Aorta (tissue), 5 donors: ENCODE results near the gene PITHD1. TPM values are rescaled to one million over a fixed set of nuclear protein-coding genes. Genes with fewer than 3 reads are reported as not detected.
"Not testable (repeated sequence)": the region's sequence is repeated elsewhere in the genome, so short reads cannot be mapped to it uniquely, and the experiment has no call there.

Source experiments
- ATAC-seq: fragments of 200-7000 bp; cut with Tn5 transposase; one replicate; pipeline ENCODE4 v1.9.1; 2022; ENCODE audit warnings: moderate library complexity; ENCODE audit not compliant: low FRiP score
- DNase-seq, 2 donors: peaks; one replicate each; pipeline ENCODE4 v3.0.0-alpha.2; 2020
- H3K27ac ChIP-seq, 2 donors: one replicate each; pipeline ENCODE4 v1.5.1; 2013; ENCODE audit warnings: low read length in 2 of 2, mild to moderate bottlenecking in 2 of 2, moderate library complexity in 2 of 2, control low read depth in 1 of 2, inconsistent platforms in 1 of 2, low read depth in 1 of 2
- H3K27me3 ChIP-seq, 2 donors: one replicate each; pipeline ENCODE4 v1.6.1; 2013; ENCODE audit warnings: control low read depth in 1 of 2, low read length in 1 of 2, mild to moderate bottlenecking in 1 of 2, moderate library complexity in 1 of 2; ENCODE audit not compliant: insufficient read depth in 2 of 2, control insufficient read depth in 1 of 2
- H3K36me3 ChIP-seq, 2 donors: one replicate each; pipeline ENCODE4 v1.6.1; 2013; ENCODE audit warnings: control low read depth in 1 of 2, low read length in 1 of 2, mild to moderate bottlenecking in 1 of 2; ENCODE audit not compliant: insufficient read depth in 2 of 2, control insufficient read depth in 1 of 2
- H3K4me1 ChIP-seq, 2 donors: one replicate each; pipeline ENCODE4 v1.6.1; 2013; ENCODE audit warnings: low read length in 2 of 2, control low read depth in 1 of 2, mild to moderate bottlenecking in 1 of 2, moderate library complexity in 1 of 2; ENCODE audit not compliant: insufficient read depth in 2 of 2, control insufficient read depth in 1 of 2
- H3K4me3 ChIP-seq, 2 donors: one replicate each; pipeline ENCODE4 v1.5.1; 2013; ENCODE audit warnings: low read length in 2 of 2, control low read depth in 1 of 2, mild to moderate bottlenecking in 1 of 2
- H3K9me3 ChIP-seq: one replicate; pipeline ENCODE4 v1.6.1; 2013; ENCODE audit warnings: mild to moderate bottlenecking, low read length; ENCODE audit not compliant: control insufficient read depth
- WGBS, 2 donors: extraction: QIAGEN DNeasy Blood & Tissue Kit; methylation state at CpG; one replicate each; pipeline ENCODE4 v1.1.7; 2013; 5-methylcytosine and 5-hydroxymethylcytosine counted together
- intact Hi-C, 2 donors: fragments of 100-400 bp; cut with DNase I; formaldehyde crosslinking; loops; one replicate each; pipeline versions ENCODE4 v1.14.2 to v1.15.0; 2022
- polyA plus RNA-seq, 2 donors: library from polyadenylated mRNA; stranded (reverse); fragments of 200-250 nt; gene quantifications; one replicate each; pipeline ENCODE4 v1.2.3, GENCODE V29; 2013
- total RNA-seq, 2 donors: library from RNA; stranded (reverse); fragmentation: NEBNext Ultra II Directional; extraction: Animal tissue kit (Norgen Biotek cat#: 25700); gene quantifications; one replicate each; pipeline ENCODE4 v1.2.1, GENCODE V29; 2021
- donor health status: healthy with polysubstance abuse.
- donor health status: Bipolar disorder and iron deficiency.
- donor health status: DM: no; HTN: no; CAD: no.
- donor health status: DM: no; HTN: no; CAD: no.
- donor health status: DM: yes; HTN: yes; CAD: no.

PITHD1 gene
- total and polyA plus RNA-seq, 4 donors = 33.9 to 40.3 (median 37.4) TPM

GRCh38 chr1:23768733-23769132, 9.5 kb upstream of the PITHD1 start:
- H3K36me3 ChIP-seq = no peaks in the 10 kb centered on the region
- intact Hi-C loops = no loop called here
- DNase-seq (no peak), ATAC-seq (no peak)
- no peak overlapping the region for H3K27ac ChIP-seq
- WGBS, 2 donors = 76 to 82% methylated on average over 5 of the region's 5 CpGs
- no peaks in the 10 kb centered on the region for H3K9me3 ChIP-seq
- no peak overlapping the region for H3K4me3 ChIP-seq
- H3K4me1 ChIP-seq = no peaks in the 10 kb centered on the region
- H3K27me3 ChIP-seq = no peaks in the 10 kb centered on the region

- Histone ChIP-seq H3K36me3 (no peaks in the 10 kb centered on the region), H3K4me3 (no peak overlapping the region), H3K27me3 (no peaks in the 10 kb centered on the region), H3K4me1 (no peaks in the 10 kb centered on the region), H3K27ac (no peak overlapping the region), H3K9me3 (no peaks in the 10 kb centered on the region)
- 9 to 10% methylated on average over 14 of the region's 14 CpGs for WGBS, 2 donors
- DNase-seq (peak; percentile 90 to 96), ATAC-seq (peak; percentile 88)
- intact Hi-C loops = loop anchor here (2.0 to 10.0 kb wide), 2 partner anchors 93 to 145 kb away; partner anchors contain the start of gene FUCA1 (in 1 of the 2)
Observed at GRCh38 chr1:23772049-23772853, 6.0 kb upstream of the PITHD1 start.

GRCh38 chr1:23772854-23773242, 5.4 kb upstream of the PITHD1 start:
- H3K36me3 ChIP-seq = no peaks in the 10 kb centered on the region
- 88 to 89% methylated on average over 10 of the region's 10 CpGs for WGBS, 2 donors
- intact Hi-C loops = loop anchor here (2.0 to 10.0 kb wide), 2 partner anchors 92 to 144 kb away; partner anchors contain the start of gene FUCA1 (in 1 of the 2)

GRCh38 chr1:23774174-23774880, 3.9 kb upstream of the PITHD1 start:
- Histone ChIP-seq H3K27ac (no peak overlapping the region), H3K9me3 (no peaks in the 10 kb centered on the region), H3K4me1 (peaks cover 0 to 5% of the 10 kb centered on the region in 2 donors), H3K36me3 (no peaks in the 10 kb centered on the region), H3K27me3 (no peaks in the 10 kb centered on the region), H3K4me3 (no peak overlapping the region)
- DNase-seq (no peak), ATAC-seq (no peak)
- intact Hi-C loops = loop anchor here in 1 of 2 donors (1.0 to 10.0 kb wide), 2 partner anchors 90 to 142 kb away; partner anchors contain the start of gene FUCA1
- WGBS, 2 donors = 75 to 78% methylated on average over 6 of the region's 6 CpGs

More at GRCh38 chr1:23772854-23773242, 5.4 kb upstream of the PITHD1 start:
- Histone ChIP-seq H3K27me3 (no peaks in the 10 kb centered on the region), H3K4me1 (no peaks in the 10 kb centered on the region), H3K4me3 (no peak overlapping the region), H3K27ac (no peak overlapping the region), H3K9me3 (no peaks in the 10 kb centered on the region)
- DNase-seq (no peak), ATAC-seq (no peak)

- WGBS, 2 donors = 81 to 83% methylated on average over 2 of the region's 2 CpGs
- intact Hi-C loops = loop anchor here in 1 of 2 donors (10.0 kb wide), 1 partner anchor 89 kb away; the partner anchor contains the start of gene FUCA1
- no peak overlapping the region for H3K27ac ChIP-seq
- no peak overlapping the region for H3K4me3 ChIP-seq
- H3K9me3 ChIP-seq = no peaks in the 10 kb centered on the region
- H3K27me3 ChIP-seq = no peaks in the 10 kb centered on the region
- H3K4me1 ChIP-seq = peaks cover 0 to 6% of the 10 kb centered on the region in 2 donors
- ATAC-seq (no peak), DNase-seq (no peak)
- H3K36me3 ChIP-seq = no peaks in the 10 kb centered on the region
Observed at GRCh38 chr1:23776217-23776616, 2.0 kb upstream of the PITHD1 start.

- intact Hi-C loops = loop anchor here in 1 of 2 donors (10.0 kb wide), 1 partner anchor 85 kb away; the partner anchor contains the start of gene FUCA1
- Histone ChIP-seq H3K27ac (no peak overlapping the region), H3K36me3 (no peaks in the 10 kb centered on the region), H3K27me3 (no peaks in the 10 kb centered on the region), H3K4me1 (peaks cover 0 to 6% of the 10 kb centered on the region in 2 donors), H3K9me3 (no peaks in the 10 kb centered on the region), H3K4me3 (no peak overlapping the region)
- no peak for DNase-seq
- 79 to 83% methylated on average over 3 of the region's 3 CpGs for WGBS, 2 donors
- ATAC-seq = no peak
Observed at GRCh38 chr1:23779826-23780371, 1.7 kb downstream of the PITHD1 start.

- WGBS, 2 donors = 93 to 95% methylated on average over 11 of the region's 11 CpGs
- H3K27me3 ChIP-seq, H3K27ac ChIP-seq, intact Hi-C loops, H3K36me3 ChIP-seq, H3K4me3 ChIP-seq, H3K4me1 ChIP-seq, ATAC-seq, DNase-seq, H3K9me3 ChIP-seq: not testable (repeated sequence)
Observed at GRCh38 chr1:23783141-23783540, 4.9 kb downstream of the PITHD1 start.

- intact Hi-C loops = no loop called here
- ATAC-seq = no peak
- H3K36me3 ChIP-seq = peaks cover 5 to 7% of the 10 kb centered on the region in 2 donors
Observed at GRCh38 chr1:23784846-23785245, 6.6 kb downstream of the PITHD1 start.

More at GRCh38 chr1:23784846-23785245, 6.6 kb downstream of the PITHD1 start:
- WGBS, 2 donors = 85 to 87% methylated on average over 4 of the region's 4 CpGs
- no peaks in the 10 kb centered on the region for H3K27me3 ChIP-seq
- H3K27ac ChIP-seq = no peak overlapping the region
- no peak overlapping the region for H3K4me3 ChIP-seq
- no peak for DNase-seq
- no peaks in the 10 kb centered on the region for H3K9me3 ChIP-seq
- H3K4me1 ChIP-seq = no peaks in the 10 kb centered on the region
